Astrocyte (in vitro differentiated cells and primary cell): ENCODE measurements around the gene GHRHR.

Experiments
- EZH2 ChIP-seq: IDR thresholded peaks from 2 replicates; pipeline ENCODE4 v1.6.1; 2012; ENCODE audit warnings: mild to moderate bottlenecking, low read length, inconsistent platforms; ENCODE audit not compliant: insufficient read depth
- TF ChIP-seq, protein P1 (sequence below): IDR thresholded peaks from 2 replicates; pipeline ENCODE4 v1.5.1; 2011; ENCODE audit warnings: low read depth, mild to moderate bottlenecking, inconsistent platforms, low read length, moderate library complexity; ENCODE audit not compliant: insufficient read depth

DNA sequence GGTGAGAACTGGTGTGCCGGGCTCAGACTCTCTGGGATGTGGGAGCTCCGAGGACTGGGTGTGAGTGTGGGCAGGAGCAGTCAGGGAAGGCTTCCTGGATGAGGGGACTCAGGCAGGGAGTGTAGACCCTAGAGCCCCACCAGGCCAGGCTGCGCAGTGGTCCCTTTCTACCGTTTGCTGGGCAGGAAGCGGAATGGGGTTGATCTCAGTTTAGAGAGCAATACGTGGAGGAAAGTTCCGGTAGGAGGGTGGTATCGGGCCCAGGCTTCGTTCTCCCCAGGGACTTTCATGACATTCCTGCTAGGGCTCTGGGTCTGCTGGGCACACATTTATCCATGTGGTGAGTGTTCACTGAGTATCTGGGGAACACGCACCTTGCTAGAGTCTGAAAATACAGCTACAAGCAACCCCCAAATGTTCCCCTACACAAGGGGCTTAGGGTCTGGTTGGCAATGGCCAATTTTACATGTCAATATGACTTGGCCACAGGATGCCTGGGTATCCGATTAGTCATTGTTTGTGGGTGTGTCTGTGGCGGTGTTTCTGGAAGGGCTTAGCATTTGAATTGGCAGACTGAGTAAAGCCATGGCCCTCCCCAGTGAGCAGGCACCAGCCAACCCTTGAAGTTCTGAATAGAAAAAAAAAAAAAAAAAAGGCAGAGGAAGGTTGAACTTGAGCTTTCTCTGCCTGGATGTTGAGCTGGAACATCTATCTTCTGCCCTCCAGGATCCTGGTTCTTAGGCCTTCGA lies 20.8 kb downstream of the GHRHR start:
- TF ChIP-seq, protein P1, sequence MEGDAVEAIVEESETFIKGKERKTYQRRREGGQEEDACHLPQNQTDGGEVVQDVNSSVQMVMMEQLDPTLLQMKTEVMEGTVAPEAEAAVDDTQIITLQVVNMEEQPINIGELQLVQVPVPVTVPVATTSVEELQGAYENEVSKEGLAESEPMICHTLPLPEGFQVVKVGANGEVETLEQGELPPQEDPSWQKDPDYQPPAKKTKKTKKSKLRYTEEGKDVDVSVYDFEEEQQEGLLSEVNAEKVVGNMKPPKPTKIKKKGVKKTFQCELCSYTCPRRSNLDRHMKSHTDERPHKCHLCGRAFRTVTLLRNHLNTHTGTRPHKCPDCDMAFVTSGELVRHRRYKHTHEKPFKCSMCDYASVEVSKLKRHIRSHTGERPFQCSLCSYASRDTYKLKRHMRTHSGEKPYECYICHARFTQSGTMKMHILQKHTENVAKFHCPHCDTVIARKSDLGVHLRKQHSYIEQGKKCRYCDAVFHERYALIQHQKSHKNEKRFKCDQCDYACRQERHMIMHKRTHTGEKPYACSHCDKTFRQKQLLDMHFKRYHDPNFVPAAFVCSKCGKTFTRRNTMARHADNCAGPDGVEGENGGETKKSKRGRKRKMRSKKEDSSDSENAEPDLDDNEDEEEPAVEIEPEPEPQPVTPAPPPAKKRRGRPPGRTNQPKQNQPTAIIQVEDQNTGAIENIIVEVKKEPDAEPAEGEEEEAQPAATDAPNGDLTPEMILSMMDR = no peak
- TF ChIP-seq EZH2 = no peak
